ENCODE data around the gene MBD3L4.

MBD3L4 gene

GRCh38 chr19:7018828-7019227, 21.2 kb downstream of the MBD3L4 start:
- TF ChIP-seq, protein P1, sequence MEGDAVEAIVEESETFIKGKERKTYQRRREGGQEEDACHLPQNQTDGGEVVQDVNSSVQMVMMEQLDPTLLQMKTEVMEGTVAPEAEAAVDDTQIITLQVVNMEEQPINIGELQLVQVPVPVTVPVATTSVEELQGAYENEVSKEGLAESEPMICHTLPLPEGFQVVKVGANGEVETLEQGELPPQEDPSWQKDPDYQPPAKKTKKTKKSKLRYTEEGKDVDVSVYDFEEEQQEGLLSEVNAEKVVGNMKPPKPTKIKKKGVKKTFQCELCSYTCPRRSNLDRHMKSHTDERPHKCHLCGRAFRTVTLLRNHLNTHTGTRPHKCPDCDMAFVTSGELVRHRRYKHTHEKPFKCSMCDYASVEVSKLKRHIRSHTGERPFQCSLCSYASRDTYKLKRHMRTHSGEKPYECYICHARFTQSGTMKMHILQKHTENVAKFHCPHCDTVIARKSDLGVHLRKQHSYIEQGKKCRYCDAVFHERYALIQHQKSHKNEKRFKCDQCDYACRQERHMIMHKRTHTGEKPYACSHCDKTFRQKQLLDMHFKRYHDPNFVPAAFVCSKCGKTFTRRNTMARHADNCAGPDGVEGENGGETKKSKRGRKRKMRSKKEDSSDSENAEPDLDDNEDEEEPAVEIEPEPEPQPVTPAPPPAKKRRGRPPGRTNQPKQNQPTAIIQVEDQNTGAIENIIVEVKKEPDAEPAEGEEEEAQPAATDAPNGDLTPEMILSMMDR (IDR thresholded peaks at IDR 0.05; ENCODE audit: low read depth, low read length, missing control alignments), result no peak
- no peak for DNase-seq (ENCODE audit: extremely low read depth, low read depth)
- H3K4me3 ChIP-seq (replicated peaks; ENCODE audit: low read depth, low read length), result no peak overlapping the region

DNA sequence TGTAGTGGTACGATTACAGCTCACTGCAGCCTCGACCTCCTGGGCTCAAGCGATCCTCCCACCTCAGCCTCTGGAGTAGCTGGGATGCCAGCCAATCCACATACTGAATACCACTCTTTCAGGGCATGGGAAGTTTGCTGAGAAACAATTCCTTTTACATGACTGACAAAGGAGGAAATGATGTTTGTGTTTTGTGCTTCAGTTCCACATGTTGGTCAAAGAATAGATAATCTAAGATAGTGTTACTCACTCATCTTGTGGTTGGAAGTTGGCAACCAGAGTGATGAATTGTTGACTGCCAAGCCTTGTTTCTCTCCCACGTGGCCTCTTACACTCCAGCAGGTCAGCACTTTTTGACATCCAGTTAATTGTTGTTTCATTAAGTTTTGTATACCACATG, 26.3 kb downstream of the MBD3L4 start:
- DNase-seq (ENCODE audit: extremely low read depth, low read depth), result no peak
- no peak overlapping the region for H3K4me3 ChIP-seq (replicated peaks; ENCODE audit: low read depth, low read length)
- TF ChIP-seq, protein P1 (IDR thresholded peaks at IDR 0.05; ENCODE audit: low read depth, low read length, missing control alignments), result no peak

DNA sequence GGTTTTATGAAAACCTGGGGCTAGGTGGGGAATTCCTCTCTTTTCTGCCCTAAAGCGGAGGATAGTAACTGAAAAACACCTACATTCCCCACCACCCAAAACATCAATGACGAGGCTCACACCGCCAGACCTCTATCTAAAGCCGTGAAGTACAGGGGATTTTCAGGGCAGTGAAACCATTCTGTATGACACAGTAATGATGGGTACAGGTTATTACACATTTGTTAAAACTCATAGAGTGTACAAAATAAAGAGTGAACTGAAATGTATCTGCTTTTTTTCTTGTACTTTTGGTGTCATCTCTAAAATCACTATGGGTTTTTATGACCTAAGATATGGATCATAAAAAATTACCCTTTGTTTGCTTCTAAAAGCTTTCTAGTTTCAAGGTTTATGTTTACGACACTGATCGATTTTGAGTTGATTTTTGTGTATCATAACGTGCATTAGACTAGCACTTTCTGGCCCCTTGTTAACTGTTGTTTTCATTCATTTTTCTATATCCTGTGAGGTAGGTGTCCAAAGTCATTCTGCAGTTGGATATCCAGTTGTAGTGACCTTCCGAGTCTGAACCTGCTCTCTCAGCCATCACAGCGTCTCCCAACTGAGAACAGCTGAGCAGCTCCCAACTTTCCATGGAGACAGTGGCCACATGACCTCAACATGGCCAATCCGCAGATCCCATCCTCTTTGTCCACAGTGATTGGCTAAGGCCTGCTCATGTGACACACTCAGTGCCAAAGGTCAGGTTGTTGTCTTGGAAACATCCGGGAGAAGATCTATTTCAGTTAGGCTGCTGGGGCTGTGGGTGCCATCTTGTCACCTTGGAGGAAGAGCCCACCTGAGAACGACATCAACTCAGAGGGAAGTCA, 29.0 kb downstream of the MBD3L4 start:
- TF ChIP-seq, protein P1 (IDR thresholded peaks at IDR 0.05; ENCODE audit: low read depth, low read length, missing control alignments), result no peak
- DNase-seq (ENCODE audit: extremely low read depth, low read depth), result no peak
- H3K4me3 ChIP-seq (replicated peaks; ENCODE audit: low read depth, low read length), result no peak overlapping the region

- no peak for DNase-seq (ENCODE audit: extremely low read depth, low read depth)
- H3K4me3 ChIP-seq (replicated peaks; ENCODE audit: low read depth, low read length), result no peak overlapping the region
- TF ChIP-seq, protein P1 (IDR thresholded peaks at IDR 0.05; ENCODE audit: low read depth, low read length, missing control alignments), result no peak
Observed at GRCh38 chr19:7007859-7008258, 32.1 kb downstream of the MBD3L4 start.

GRCh38 chr19:7006135-7006704, 33.8 kb downstream of the MBD3L4 start:
- no peak for DNase-seq (ENCODE audit: extremely low read depth, low read depth)
- no peak overlapping the region for H3K4me3 ChIP-seq (replicated peaks; ENCODE audit: low read depth, low read length)
- TF ChIP-seq, protein P1 (IDR thresholded peaks at IDR 0.05; ENCODE audit: low read depth, low read length, missing control alignments), result no peak

GRCh38 chr19:7004313-7004931, 35.6 kb downstream of the MBD3L4 start:
- TF ChIP-seq, protein P1 (IDR thresholded peaks at IDR 0.05; ENCODE audit: low read depth, low read length, missing control alignments), result peak; percentile 48
- DNase-seq (ENCODE audit: extremely low read depth, low read depth), result no peak

More at GRCh38 chr19:7004313-7004931, 35.6 kb downstream of the MBD3L4 start:
- no peak overlapping the region for H3K4me3 ChIP-seq (replicated peaks; ENCODE audit: low read depth, low read length)
